PC-3 (cell line): Measurements from ENCODE around the gene CMTM7. TPM values are rescaled to one million over a fixed set of nuclear protein-coding genes. Genes with fewer than 3 reads are reported as not detected.

Experiments
- ATAC-seq: fragments of 200-7000 bp; cut with Tn5 transposase; 2 replicates; pipeline ENCODE4 v1.9.1; 2020; ENCODE audit warnings: mild to moderate bottlenecking, moderate library complexity
- BruUV-seq: library from RNA; stranded (reverse); fragments of 400-500 nt; replicated peaks from 2 replicates; lab custom pipeline; 2021; lab: Mats Ljungman, UMichigan
- CTCF ChIA-PET: fragments of 300-600 bp; sonication (Branson Sonifier 250); formaldehyde crosslinking; loops from one replicate; lab custom pipeline; 2022; ENCODE audit warnings: antibody characterized with exemption; lab: Charles Lee
- POLR2A ChIA-PET: fragments of 300-600 bp; sonication (Branson Sonifier 250); formaldehyde crosslinking; loops from one replicate; lab custom pipeline; 2022; ENCODE audit warnings: antibody characterized with exemption; ENCODE audit not compliant: unreplicated experiment; lab: Charles Lee
- DNase-seq: peaks from one replicate; pipeline ENCODE4 v3.0.0-alpha.2; 2015
- H2AFZ ChIP-seq: fragments of 300-600 bp; sonication (generic); 2 replicates; pipeline ENCODE4 v1.6.0; 2016; ENCODE audit warnings: antibody characterized with exemption, low read length
- H3F3A ChIP-seq: fragments of 300-600 bp; sonication (generic); one replicate; pipeline ENCODE4 v1.6.0; 2017; ENCODE audit warnings: antibody characterized with exemption, low read length, control low read depth, mild to moderate bottlenecking; ENCODE audit not compliant: unreplicated experiment
- H3K27ac ChIP-seq: fragments of 300-600 bp; sonication (generic); 2 replicates; pipeline ENCODE4 v1.5.1; 2016; ENCODE audit warnings: mild to moderate bottlenecking, low read length
- H3K27me3 ChIP-seq: fragments of 300-600 bp; sonication (generic); 2 replicates; pipeline ENCODE4 v1.6.1; 2016; ENCODE audit warnings: low read length, mixed read lengths
- H3K36me3 ChIP-seq: fragments of 300-600 bp; sonication (generic); 2 replicates; pipeline ENCODE4 v1.6.1; 2016; ENCODE audit warnings: low read depth, mixed run types, low read length, mixed read lengths
- H3K4me1 ChIP-seq: fragments of 300-600 bp; sonication (generic); 2 replicates; pipeline ENCODE4 v1.5.1; 2016; ENCODE audit warnings: low read length; ENCODE audit not compliant: insufficient read depth
- H3K4me2 ChIP-seq: fragments of 300-600 bp; sonication (generic); 2 replicates; pipeline ENCODE4 v1.6.0; 2016; ENCODE audit warnings: low read length
- H3K4me3 ChIP-seq: fragments of 300-600 bp; sonication (generic); 2 replicates; pipeline ENCODE4 v1.5.1; 2016; ENCODE audit warnings: mild to moderate bottlenecking, low read length, mixed read lengths
- H3K79me2 ChIP-seq: fragments of 300-600 bp; sonication (generic); 2 replicates; pipeline ENCODE4 v1.6.1; 2017; ENCODE audit warnings: low read length, mixed read lengths
- H3K9ac ChIP-seq: fragments of 300-600 bp; sonication (generic); 2 replicates; pipeline ENCODE4 v1.6.0; 2016; ENCODE audit warnings: mild to moderate bottlenecking, low read length
- H3K9me2 ChIP-seq: fragments of 300-600 bp; sonication (generic); replicated peaks from 2 replicates; pipeline ENCODE4 v1.6.1; 2016; ENCODE audit warnings: mixed run types, low read length, mixed read lengths
- H3K9me3 ChIP-seq: fragments of 300-600 bp; sonication (generic); 2 replicates; pipeline ENCODE4 v1.6.1; 2016; ENCODE audit warnings: low read length, mixed read lengths
- H4K20me1 ChIP-seq: fragments of 300-600 bp; sonication (generic); 2 replicates; pipeline ENCODE4 v1.6.1; 2016; ENCODE audit warnings: low read length, mixed read lengths
- CTCF ChIP-seq: fragments of 300-600 bp; sonication (generic); conservative IDR thresholded peaks from 2 replicates; pipeline ENCODE4 v1.5.1; 2017; ENCODE audit warnings: antibody characterized with exemption, low read depth, mild to moderate bottlenecking, low read length
- EZH2 ChIP-seq: fragments of 300-600 bp; sonication (generic); IDR thresholded peaks from one replicate; pipeline ENCODE4 v1.6.1; 2017; ENCODE audit warnings: antibody characterized with exemption, mild to moderate bottlenecking, low read length; ENCODE audit not compliant: unreplicated experiment
- EZH2phosphoT487 ChIP-seq: fragments of 300-600 bp; sonication (generic); IDR thresholded peaks from 2 replicates; pipeline ENCODE4 v1.6.1; 2018; ENCODE audit warnings: mild to moderate bottlenecking, antibody characterized with exemption, low read length, borderline replicate concordance
- intact Hi-C: fragments of 100-400 bp; cut with micrococcal nuclease; formaldehyde crosslinking; loops from 2 replicates; pipeline ENCODE4 v1.9.0; 2023
- total RNA-seq: library from RNA; depleted of rRNA; stranded (reverse); fragments of >200 nt; gene quantifications from 2 replicates; pipeline ENCODE4 v1.2.3, GENCODE V29; 2014

CMTM7 gene
- total RNA-seq, 1 experiment from 2014 or later: 37.1 TPM

GRCh38 chr3:32454731-32455608 lies 63.3 kb downstream of the CMTM7 start:
- ATAC-seq (peak; percentile 28; the same call in 1 of the 2 replicates), DNase-seq (no peak)
- Histone ChIP-seq H3K27ac (no peak overlapping the region), H3K9ac (no peak overlapping the region), H3F3A (no peaks in the 10 kb centered on the region), H3K79me2 (no peaks in the 10 kb centered on the region), H4K20me1 (no peaks in the 10 kb centered on the region), H2AFZ (no peak overlapping the region), H3K4me2 (no peak overlapping the region), H3K4me1 (no peaks in the 10 kb centered on the region), H3K27me3 (no peaks in the 10 kb centered on the region), H3K36me3 (peaks cover 36% of the 10 kb centered on the region), H3K4me3 (no peak overlapping the region), H3K9me2 (no peaks in the 10 kb centered on the region), H3K9me3 (no peaks in the 10 kb centered on the region)
- no TSS peak for BruUV-seq
- intact Hi-C loops: no loop called here
- TF ChIP-seq CTCF (no peak), EZH2phosphoT487 (no peak), EZH2 (no peak)
- ChIA-PET CTCF (interaction anchor here (1.0 to 1.2 kb wide), 2 partner anchors 13 to 15 kb away, joined by 3 to 5 read pairs; no protein-coding TSS in a partner anchor), POLR2A (interaction anchor here (0.6 kb wide), 1 partner anchor 30 kb away, joined by 3 read pairs; no protein-coding TSS in a partner anchor)

- CTCF ChIA-PET: interaction anchor here (1.2 kb wide), 1 partner anchor 14 kb away, joined by 3 read pairs; no protein-coding TSS in a partner anchor
- BruUV-seq: no TSS peak
- no peaks in the 10 kb centered on the region for H3K4me1 ChIP-seq
- no peak overlapping the region for H3K4me2 ChIP-seq
- H3K27me3 ChIP-seq: no peaks in the 10 kb centered on the region
- no peaks in the 10 kb centered on the region for H3F3A ChIP-seq
- no peak for DNase-seq
- no peak overlapping the region for H2AFZ ChIP-seq
- H3K36me3 ChIP-seq: peaks cover 34% of the 10 kb centered on the region
- H3K9me3 ChIP-seq: no peaks in the 10 kb centered on the region
- no peak for TF ChIP-seq CTCF
- no peak for TF ChIP-seq EZH2phosphoT487
- no peak for TF ChIP-seq EZH2
- H3K9me2 ChIP-seq: no peaks in the 10 kb centered on the region
- intact Hi-C loops: no loop called here
- no peak overlapping the region for H3K4me3 ChIP-seq
- no peak overlapping the region for H3K27ac ChIP-seq
- no peaks in the 10 kb centered on the region for H3K79me2 ChIP-seq
- H4K20me1 ChIP-seq: no peaks in the 10 kb centered on the region
- no peak overlapping the region for H3K9ac ChIP-seq
- ATAC-seq: no peak
- POLR2A ChIA-PET: interaction anchor here (0.6 kb wide), 1 partner anchor 30 kb away, joined by 3 read pairs; no protein-coding TSS in a partner anchor
Observed at GRCh38 chr3:32455609-32456428, 64.2 kb downstream of the CMTM7 start.
